GM12891 (cell line): Measurements from ENCODE around the gene FKBP10.

ENCODE experiments used
- POLR2AphosphoS5 ChIP-seq: IDR thresholded peaks from 2 replicates; pipeline ENCODE4 v1.6.1; 2011; ENCODE audit warnings: low read depth, low read length, control low read depth
- SPI1 ChIP-seq: IDR thresholded peaks from 2 replicates; pipeline ENCODE4 v1.6.1; 2011; ENCODE audit warnings: low read depth, low read length, control low read depth

- TF ChIP-seq SPI1: no peak
- TF ChIP-seq POLR2AphosphoS5: no peak
These were observed 12.0 kb upstream of the FKBP10 start for GRCh38 chr17:41800601-41801373.
